SW480 (cell line): Measurements from ENCODE around the gene ACYP2.

Experiments
- DNase-seq: peaks from one replicate; pipeline ENCODE4 v3.0.0-alpha.2; 2016; ENCODE audit warnings: low spot score

Gene ACYP2

DNA sequence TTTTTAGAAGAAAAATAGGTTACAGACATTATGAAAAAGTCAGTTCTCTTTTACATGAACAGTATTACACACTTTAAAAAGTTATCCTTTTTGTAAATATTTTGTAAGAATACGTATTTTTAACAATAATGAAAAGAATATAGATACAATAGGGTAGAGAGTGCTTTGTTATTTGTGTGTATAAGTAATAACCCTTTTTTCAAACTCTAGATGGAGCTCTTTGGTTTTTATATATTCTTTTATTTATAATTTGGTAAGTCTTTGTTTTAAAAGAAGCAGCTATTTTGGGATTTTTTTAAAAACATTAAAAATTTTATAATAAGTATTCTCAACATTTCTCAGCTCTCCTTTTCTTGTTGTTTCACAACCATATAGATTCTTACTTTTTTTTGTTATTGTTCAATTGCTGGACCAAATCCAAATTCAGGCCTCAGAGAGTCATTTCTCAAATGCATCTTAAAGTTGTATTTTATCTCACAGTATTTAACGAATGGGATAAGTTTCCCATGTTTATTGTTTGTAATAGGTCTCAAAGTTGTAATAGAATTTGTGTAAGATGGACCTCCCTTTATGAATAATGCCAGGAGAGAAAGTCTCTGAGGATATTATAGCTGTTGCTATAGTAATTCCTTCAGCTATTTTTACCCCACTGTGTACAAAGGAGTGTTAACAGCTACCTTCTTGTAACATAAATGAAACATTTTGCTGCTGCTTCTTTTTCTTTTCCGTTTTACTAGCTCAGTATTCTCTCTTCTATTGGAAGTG lies 46.4 kb downstream of the ACYP2 start:
- DNase-seq, result peak; percentile 16

DNA sequence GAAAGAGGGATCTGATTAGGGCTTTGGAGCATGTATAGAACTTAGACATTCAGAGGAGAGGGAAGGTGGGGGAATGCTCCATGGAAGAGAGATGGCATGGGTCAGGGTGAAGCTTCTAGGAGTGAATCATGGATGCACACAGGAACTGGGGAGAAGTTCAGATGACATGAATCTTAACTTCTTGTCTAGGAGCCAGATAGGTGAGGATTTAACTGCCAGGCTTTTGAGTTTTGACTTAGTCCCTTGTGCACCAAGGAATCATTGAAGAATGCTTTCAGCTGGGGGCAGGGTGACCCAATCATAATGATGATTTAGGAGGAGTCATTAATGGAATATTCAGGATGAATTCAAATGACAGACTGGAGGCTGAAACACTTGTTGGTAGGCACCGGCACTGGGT lies 48.7 kb downstream of the ACYP2 start:
- DNase-seq, result no peak

GRCh38 chr2:54166121-54166773 lies 50.8 kb downstream of the ACYP2 start:
- DNase-seq, result no peak

- DNase-seq, result peak; percentile 61
These were observed 61.2 kb downstream of the ACYP2 start for GRCh38 chr2:54176577-54176976.

DNA sequence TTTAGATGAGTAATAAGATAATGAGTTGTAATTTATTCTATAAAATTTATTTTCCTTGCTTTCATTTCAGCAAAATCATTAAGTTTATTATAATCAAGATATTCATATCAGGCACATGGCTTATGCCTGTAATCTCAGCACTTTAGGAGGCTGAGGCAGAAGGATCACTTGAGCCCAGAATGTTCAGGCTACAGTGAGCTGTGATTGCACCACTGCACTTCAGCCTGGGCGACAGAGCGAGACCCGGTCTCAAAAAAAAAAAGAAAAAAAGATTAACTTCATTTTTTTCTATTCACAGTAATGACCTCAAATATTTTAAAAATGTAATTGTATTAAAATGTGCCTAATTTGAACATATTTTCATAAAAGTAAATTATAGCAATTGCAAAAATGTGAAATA lies 67.9 kb downstream of the ACYP2 start:
- DNase-seq, result no peak

DNA sequence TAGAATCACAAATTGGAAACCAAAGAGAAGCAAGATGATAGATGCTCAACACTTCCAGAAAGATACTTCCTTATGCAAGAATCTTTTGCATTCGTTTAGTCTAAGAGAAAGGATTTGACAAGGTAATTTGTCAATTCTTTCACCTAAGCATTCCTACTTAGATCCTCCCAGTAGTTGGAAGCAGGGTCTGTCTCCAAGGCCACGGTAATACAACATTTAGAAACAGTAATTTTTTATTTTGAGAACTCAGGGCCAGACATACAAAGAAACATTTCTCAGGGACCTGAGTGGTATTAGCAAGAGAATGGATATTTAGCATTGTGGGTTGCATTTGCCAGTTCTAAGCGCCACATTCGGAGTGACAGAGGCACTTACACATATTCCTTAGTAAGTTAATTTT lies 68.6 kb downstream of the ACYP2 start:
- no peak for DNase-seq

- no peak for DNase-seq
These were observed 69.7 kb downstream of the ACYP2 start for GRCh38 chr2:54185105-54185504.

DNA sequence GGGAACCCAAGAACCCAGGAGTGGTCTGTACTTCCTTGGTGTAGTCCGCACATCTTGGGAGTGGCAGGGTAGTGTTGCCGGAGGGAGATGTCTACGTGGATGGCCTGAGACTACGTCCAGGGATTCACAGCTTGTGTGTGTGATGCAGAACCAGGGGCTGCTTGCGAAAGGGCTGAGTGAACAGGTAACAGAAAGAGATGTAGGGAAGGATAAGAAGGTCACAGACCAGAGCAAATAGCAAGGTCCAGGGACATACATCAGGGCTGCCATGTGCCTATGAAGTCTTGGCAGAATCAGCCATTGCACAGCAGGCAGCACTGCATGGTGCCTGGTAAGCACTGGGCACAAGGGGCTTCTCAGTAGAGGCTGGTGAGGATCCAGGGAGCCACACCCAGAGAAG lies 71.9 kb downstream of the ACYP2 start:
- no peak for DNase-seq

DNA sequence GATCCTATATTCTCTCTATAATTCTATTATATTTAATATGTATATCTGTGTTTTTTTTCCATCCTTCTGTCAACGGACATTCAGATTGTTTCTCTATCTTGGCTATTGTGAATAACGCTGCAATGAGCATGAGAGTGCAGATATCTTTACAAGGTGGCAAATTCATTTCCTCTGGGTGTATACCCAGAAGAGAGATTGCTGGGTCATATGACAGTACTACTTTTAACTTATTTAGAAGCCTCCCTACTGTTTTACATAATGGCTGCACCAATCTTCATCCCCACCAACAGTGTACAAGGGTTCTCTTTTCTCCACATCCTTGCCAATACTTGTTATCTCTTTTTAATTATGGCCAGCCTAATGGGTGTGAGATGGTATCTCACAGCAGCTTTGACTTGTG lies 74.1 kb downstream of the ACYP2 start:
- DNase-seq, result no peak

DNA sequence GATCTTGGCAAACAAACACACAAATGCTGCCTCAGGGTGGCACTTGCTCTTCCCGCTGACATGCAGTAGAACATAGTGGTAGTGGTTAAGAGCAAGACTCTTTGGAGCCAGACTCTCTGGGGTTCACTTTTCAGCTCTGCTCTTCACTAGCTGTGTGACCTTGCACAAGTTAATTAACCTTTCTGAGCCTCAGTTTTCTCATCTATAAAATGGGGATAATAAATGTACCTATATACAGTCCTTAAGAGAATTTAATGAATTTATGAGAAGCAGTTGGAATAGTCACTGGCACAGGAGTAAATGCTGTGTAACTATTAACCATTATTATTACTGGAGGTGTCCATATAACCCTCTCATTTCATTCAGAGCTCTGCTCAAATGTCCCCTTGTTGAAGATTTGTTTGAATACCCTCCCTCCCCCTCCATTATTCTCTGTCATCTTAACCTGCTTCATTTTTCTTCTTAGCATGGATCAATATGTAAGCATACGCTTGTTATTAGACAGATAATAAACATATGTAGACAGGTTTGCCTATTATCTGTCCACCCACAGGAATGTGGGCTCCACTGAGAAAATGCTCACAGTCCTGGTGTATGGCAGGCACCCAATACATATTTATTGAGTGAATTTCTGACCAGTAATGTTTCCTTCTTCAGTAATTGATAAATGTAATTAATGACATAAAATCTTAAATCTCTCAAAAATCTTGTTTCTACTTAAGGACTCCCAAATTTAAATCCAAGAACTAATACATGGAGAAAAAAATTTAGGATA lies 76.1 kb downstream of the ACYP2 start:
- no peak for DNase-seq

GRCh38 chr2:54194761-54195750 lies 79.6 kb downstream of the ACYP2 start:
- DNase-seq, result no peak

DNA sequence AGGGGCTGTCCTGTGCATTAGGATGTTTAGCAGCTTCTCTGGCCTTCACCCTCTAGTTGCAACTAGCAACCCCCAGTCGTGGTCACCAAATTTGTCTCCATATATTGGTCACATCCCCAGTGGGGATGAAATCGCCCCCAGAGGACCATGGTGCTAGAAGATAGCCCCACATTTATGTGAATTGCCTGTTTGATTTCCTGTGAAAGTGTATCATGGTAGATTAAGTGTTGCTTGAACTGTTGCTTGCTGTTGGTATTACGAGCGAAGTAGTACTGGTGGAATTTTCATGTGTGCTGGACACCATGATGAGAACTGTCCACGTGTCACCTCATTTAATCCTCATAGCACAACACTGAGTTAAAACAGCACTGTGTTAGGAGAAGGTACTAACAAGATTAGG lies 81.2 kb downstream of the ACYP2 start:
- DNase-seq, result no peak

DNA sequence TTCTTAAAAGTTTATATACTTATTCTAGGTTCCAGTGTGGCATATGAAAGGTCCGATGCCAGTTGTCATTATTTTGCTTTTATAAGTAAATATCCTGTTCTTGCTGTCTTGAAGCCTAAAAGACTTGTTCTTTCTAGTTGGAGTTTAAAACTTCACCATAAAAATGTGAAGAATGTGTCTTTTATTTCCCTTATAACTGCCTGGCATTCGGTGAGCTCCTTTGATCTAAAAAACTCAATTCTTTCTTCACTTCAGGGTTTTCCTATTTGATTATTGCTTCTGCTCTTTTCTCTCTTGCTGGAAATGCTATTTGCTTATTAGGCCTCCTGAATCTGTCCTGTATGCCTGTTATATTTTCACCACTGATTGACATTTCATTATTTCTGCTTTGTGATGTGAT lies 89.1 kb downstream of the ACYP2 start:
- DNase-seq, result no peak

DNA sequence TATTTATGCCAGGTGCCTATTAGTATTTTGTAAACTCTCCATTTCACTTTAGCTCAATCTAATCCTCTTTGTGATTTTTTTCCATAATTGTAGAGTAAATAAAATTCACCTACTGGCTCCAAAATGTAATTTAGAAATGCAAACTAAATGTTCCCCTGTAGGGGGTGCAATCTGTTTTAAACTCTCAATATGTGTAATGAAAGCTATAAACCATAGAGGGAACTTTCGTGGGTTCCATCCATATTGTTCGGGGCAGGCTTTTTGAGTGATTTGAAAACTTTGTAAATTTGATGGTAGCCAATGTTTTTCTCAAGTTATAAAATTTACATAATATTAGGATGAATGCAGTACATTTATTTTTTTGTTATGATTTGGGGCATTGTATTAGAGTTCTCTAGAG lies 91.2 kb downstream of the ACYP2 start:
- DNase-seq, result peak; percentile 28

DNA sequence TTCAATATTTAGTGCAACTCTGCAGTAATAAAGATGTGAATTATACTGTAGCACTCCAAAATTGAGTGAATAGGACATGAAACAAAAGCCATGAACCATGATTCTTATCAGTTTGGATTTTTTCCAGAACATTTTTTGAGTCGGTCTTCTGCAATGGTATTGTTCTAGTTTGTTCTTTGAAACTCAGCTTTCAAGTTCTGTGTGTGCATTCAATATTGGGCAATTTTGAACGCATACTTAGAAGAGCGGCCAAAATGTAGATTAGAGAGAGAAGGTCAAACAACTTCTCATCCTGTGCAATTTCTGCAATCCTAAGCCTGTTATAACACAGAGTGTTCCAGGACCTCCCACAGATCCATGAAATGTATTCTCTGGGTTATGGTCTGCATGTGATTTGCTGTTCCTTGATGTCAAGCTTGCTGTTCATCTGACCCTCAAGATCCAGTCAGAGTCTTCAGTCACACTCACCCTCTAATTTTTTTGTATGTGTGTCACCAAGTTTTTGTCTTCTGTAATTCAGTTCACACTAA lies 92.3 kb downstream of the ACYP2 start:
- DNase-seq, result no peak

- DNase-seq, result no peak
These were observed 93.2 kb downstream of the ACYP2 start for GRCh38 chr2:54208364-54209240.

- DNase-seq, result no peak
These were observed 94.0 kb downstream of the ACYP2 start for GRCh38 chr2:54209379-54209778.

DNA sequence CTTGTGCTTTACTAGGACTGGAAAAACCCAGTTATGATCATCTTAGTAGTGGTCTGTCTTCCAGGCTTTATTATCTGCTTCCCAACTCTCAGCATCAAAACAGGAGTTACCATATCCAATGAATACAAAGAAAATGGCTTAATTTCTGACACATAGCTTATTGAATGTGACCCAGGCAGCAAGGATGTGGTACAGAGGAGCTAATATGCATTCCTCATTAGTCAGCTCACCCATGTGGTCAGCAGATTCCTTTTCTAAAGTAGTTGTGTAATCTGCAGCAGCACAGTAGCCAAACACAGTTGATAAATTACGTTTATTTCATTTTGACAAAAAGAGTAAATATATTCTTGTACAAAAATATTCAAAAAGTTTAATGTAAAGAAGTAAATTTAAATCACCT lies 97.0 kb downstream of the ACYP2 start:
- DNase-seq, result peak; percentile 59

GRCh38 chr2:54213082-54213481 lies 97.7 kb downstream of the ACYP2 start:
- no peak for DNase-seq

- DNase-seq, result no peak
These were observed 109.6 kb downstream of the ACYP2 start for GRCh38 chr2:54224997-54225396.

- no peak for DNase-seq
These were observed 110.8 kb downstream of the ACYP2 start for GRCh38 chr2:54226260-54226659.
